Neural cell (in vitro differentiated cells): ENCODE results near the gene SOHLH1.

Experiments used
- EZH2 ChIP-seq: fragments of 200-600, 300-800 bp; shearing (Covaris generic), sonication (generic); IDR thresholded peaks from 2 replicates; pipeline ENCODE4 v1.6.1; 2014; ENCODE audit warnings: antibody characterized with exemption, low read length, borderline replicate concordance, mild to moderate bottlenecking; ENCODE audit not compliant: insufficient read depth, poor library complexity, severe bottlenecking
- TF ChIP-seq, protein P1 (sequence below): fragments of 450-650 bp; IDR thresholded peaks from 2 replicates; pipeline ENCODE4 v1.5.1; 2014; ENCODE audit warnings: antibody characterized with exemption, mild to moderate bottlenecking, moderate library complexity; ENCODE audit not compliant: poor library complexity, severe bottlenecking

DNA sequence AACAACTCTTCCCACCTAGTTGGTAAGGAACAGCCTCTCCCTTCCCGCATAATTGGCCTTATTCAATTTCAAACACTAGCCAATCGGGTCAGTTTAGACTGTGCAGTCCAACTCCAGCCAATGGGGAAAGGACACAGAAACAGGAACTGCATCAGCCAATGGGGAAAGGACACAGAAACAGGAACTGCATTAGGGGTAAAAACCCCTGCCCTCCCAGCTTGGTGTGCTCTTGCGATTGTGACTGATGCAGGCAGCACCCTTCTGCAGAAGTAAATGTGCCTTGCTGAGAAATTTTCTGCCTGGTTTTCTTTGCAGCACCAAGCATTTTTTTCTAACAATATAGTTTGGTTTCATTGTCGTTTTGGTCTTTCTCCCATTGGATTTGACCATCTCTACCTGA, 51.4 kb downstream of the SOHLH1 start:
- TF ChIP-seq, protein P1, sequence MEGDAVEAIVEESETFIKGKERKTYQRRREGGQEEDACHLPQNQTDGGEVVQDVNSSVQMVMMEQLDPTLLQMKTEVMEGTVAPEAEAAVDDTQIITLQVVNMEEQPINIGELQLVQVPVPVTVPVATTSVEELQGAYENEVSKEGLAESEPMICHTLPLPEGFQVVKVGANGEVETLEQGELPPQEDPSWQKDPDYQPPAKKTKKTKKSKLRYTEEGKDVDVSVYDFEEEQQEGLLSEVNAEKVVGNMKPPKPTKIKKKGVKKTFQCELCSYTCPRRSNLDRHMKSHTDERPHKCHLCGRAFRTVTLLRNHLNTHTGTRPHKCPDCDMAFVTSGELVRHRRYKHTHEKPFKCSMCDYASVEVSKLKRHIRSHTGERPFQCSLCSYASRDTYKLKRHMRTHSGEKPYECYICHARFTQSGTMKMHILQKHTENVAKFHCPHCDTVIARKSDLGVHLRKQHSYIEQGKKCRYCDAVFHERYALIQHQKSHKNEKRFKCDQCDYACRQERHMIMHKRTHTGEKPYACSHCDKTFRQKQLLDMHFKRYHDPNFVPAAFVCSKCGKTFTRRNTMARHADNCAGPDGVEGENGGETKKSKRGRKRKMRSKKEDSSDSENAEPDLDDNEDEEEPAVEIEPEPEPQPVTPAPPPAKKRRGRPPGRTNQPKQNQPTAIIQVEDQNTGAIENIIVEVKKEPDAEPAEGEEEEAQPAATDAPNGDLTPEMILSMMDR, result no peak
- TF ChIP-seq EZH2, result no peak
